NCI-H2196 (cell line): ENCODE data around the gene OPCML.

Source experiments
- DNase-seq: peaks from one replicate; lab custom pipeline; 2025; ENCODE audit not compliant: unreplicated experiment; lab: John Stamatoyannopoulos, UW

Gene OPCML

DNA sequence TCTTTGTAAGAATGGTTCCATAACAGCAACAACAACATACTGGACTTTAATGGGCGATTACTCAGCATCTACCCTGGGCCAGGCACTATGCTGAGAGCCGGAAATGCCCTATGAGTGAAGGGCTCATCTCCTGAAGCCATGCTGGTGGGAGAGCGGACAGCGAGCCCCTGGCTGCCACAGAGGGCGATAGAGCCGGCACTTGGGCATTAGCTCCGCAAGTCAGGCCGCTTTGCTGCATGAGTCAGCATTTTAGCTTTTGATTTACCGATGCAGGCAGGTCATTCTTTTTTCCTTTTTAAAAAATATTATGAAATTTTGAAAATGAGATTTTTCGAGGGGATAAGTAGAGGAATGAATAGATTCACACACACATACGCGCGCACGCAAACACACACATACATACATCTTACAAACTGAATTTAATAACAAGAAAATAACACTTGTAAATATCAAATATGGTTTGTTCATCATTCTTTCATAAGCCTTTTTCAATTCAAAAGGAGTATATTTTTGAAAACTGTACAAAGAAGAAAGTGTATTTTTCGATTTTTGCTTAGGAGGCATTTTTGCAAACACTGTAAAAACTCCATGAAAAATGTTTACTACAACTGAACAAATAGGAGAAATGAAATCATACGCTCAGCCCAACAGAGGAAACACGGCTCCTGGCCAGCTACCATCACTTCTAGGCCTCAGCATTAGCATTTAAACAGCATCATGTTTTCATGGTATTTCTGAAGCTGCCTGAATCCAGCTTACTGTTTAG lies 667.3 kb downstream of the OPCML start:
- DNase-seq, result no peak

DNA sequence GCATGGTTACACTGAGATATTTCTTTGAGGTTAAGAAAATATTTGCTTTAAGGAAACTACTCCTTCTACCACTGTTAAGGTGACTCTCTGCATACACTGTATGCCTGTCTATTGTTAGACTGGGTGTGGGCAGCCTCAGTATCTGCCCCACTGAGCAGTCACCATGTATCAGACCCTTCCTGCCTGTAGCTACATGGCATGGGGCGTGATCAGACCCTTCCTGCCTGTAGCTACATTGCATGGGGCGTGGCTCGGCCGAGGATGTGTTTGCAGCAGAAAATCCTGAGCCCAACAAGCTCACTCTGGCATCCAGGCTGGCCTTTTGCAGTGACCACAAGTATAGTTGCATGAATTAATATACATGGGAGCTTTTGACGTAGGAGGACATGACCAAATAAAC lies 669.4 kb downstream of the OPCML start:
- no peak for DNase-seq

DNA sequence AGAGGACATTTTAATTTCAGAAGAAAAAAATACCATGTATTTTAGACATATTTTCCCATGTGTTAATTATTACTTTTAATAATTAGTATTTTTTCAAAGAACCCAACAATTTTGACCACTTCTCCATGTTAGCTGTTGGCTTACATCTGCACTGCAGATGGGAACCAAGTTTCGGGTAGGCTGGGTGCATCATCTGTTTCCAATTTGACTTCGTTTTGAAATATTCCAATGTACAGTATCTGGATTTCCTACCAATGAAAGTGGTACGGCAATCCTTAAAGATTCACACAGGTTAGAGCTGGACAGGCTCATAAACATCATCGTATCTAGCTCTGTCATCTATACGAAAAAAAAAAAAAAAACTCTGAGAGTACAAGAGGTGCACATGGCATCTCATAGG lies 670.2 kb downstream of the OPCML start:
- DNase-seq, result no peak

DNA sequence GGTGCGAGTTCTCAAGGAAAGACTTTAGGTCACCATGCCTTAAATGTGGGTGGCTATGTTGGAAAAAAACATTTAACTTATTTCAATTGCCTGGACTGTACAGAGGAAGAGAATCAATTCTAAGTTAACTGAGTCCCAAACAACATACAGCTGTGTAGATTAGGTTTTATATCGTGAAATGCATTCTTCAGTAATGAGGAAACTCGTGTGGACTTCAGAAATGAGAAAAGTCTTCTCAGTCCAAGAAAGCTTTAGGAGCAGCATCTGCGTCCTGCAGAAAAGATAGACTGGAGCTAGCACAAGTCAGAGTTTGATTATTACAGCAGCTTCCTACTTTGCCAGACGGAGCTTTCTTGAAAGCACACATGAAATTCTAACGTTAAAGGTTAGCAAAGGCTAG lies 673.0 kb downstream of the OPCML start:
- no peak for DNase-seq

DNA sequence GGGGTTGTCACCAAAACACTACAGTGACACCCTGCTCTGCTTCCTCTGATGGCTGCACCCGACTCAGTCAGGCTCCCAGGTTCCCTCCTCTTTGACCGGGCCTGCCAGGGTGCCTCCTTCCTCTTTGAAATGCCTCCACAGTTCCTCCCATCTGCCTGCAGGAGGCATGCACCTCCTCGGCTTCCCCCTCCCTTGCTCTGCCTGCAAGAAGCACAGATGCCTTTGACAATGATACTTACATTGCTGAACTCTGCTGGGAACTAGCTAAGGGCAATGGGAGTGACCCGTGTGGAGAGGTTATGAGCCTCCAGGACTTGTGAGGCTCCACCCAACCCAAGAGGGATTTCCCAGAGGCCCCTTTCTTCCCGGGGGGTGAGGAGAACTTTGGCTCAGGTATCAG lies 674.1 kb downstream of the OPCML start:
- no peak for DNase-seq

DNA sequence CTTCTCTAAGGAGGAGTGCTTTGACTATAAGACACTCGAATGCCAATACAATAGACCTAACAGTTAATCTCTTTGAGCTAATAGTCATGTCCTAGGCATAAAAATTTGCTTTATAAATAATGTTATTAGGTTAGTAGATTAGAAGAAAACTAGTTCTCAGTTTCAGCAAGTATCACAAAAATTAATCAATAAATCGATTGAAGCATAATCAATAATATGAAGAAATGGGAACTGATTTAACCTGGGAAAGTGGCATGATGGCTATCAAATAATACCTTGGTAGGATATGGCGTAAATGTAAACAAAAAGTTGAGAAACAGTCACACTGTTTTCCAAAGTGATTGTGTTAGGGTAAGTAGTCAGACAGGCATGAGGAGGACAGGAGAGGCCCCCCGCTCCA lies 676.3 kb downstream of the OPCML start:
- DNase-seq, result no peak

DNA sequence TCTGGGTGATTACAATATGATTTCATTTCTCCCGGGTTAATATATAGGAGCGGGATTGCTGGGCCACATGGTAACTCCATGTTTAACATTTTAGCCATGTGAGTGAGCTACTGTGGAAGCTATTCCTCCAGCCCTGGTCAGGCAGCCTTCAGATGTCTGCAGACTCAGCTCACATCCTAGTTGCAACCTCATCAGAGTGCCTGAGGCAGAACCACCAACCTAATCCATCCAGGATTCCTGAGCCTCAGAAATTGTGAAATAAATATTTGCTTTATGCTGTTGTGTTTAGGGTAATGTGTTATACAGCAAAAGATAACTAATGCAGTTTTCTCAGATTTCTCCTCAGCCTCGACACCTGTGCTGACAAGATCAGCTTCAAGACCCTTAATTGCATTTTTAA lies 676.8 kb downstream of the OPCML start:
- DNase-seq, result no peak

DNA sequence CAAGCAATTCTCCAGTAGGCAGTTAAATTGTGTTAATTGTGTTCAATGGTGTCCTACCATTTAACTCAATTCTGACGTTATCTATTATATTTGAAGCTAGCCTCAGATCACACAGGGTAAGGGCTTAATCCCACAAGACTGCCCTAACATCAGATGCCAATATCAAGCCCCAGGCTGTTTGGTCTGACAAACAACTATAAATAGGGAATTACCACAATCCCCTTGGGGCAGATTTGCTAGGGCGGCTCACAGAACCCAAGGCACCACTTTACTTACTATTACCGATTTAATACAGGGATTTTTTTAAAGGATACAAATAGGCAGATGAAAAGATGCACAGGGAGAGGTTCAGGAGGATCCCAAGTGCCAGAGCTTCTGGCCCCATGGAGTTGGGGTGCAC lies 678.4 kb downstream of the OPCML start:
- DNase-seq, result no peak

DNA sequence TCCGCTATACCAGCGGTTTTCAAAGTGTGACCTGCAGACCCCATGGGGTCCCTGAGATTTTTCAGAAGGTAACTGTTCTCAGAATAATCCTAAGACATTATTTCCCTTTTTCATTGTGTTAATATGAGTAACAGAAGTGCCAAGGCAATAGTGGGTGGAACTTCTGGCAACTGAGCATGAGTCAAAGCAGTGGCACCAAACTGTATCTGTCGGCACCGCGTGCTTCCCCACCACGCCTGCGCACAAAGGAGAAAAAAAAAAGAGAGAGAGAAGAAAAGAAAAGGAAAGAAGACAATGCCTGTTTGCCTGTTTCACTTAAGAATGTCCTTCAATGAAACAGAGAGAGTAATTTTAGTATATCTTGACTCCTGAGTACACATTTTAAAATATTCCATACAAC lies 679.9 kb downstream of the OPCML start:
- no peak for DNase-seq

DNA sequence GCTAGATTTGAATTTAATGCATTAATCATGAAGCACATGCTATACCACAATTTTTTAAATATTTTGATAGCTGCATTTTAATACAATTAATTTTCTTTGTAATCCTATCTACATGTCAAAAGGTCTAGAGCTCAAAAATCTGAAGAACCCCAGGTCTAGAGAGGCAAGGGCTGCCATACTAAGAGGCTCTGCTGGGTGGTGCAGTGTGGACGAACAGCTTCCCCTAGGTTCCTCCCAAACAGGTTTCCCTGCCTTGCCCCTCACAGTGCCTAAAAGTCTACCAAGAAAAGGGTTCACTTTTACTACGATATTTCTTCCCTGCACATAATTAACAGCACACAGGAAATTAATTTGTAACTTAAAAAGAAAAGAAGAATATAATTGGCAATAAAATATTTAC lies 681.1 kb downstream of the OPCML start:
- no peak for DNase-seq

DNA sequence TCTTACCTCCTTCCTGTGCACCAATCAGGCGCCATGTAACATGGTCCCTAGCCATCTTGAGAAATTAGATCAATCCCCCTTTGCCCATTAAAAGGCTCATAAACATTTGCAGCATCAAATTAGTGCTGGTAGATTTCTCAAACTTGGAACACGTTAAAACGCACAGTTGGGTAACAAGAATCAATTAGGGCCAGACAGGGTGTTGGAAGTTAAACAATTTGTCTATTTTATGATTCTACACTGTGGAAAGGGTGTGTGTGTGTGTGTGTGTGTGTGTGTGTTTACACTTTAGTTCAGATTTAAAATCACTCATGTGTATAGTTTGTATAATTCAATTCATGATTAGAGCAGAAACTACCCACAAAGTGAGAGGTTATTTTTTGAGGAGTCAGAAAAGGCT lies 682.0 kb downstream of the OPCML start:
- no peak for DNase-seq

DNA sequence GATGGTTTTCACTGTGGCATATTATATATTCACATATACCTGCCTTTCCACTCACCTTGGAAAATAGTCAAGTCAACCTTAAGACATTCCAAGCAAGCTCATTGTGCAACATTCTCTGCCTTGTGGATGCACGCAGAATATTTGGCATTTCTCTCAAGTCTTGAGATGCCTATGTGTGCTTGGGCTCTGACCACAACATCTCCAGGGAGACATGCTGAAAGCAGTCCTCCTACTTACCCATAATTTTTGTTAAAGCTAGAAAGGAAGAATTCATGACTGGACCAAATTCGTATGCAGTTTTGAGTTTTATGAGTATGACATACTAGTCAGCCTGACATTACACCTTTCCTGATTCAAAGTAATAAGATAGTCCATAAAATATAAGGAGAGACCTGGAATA lies 684.0 kb downstream of the OPCML start:
- no peak for DNase-seq

DNA sequence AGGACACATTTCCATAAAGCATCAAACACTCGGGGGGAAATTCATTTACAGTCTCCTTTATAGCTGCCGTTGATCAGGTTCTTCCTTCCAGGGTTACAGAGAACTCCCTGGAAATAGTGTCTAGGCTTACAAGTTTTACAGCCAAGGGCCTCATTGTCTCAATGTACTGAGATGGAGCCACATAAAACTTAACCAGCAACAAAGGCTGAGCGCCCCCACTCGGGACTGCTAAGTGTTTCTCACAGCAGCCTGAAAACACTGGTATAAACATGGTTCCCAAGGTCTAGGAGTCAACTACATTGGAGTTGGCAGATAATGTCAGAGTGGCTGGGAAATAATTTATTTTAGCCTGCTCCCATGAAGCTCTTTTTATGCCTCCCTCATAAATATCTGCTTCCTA lies 686.2 kb downstream of the OPCML start:
- DNase-seq, result no peak

DNA sequence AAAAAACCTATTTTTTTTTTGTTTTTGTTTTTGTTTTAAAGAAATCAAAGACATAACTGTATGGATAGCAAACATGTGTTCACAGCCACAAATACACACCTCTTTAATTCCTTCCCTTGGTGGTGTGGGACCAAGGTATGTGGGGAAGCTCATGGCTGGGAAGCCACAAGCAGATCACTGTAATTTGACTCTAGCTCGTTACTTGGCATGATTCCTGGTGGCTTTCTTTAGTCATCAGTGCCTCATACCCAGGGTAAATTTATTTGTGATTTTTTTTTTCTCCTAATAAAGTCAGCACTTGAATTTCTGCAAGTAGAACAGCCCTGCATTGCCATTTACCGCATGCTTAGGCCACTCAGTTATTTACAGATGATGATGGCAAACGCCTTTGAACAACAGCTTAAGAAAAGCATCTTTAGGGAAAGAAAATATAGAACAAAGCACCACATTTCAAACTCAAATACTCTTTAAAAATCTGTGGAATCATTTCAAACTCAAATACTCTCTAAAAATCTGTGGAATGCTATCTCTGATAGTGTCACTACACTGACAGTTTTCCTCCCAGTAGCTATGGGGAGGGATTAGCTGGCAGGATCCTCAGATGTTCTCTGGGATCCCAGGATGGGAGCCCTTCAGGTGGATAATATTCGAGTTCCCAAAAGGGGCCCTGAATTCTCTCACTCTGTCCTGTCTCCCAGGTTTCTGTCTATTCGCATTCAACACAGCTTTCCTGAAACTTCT lies 687.2 kb downstream of the OPCML start:
- no peak for DNase-seq

DNA sequence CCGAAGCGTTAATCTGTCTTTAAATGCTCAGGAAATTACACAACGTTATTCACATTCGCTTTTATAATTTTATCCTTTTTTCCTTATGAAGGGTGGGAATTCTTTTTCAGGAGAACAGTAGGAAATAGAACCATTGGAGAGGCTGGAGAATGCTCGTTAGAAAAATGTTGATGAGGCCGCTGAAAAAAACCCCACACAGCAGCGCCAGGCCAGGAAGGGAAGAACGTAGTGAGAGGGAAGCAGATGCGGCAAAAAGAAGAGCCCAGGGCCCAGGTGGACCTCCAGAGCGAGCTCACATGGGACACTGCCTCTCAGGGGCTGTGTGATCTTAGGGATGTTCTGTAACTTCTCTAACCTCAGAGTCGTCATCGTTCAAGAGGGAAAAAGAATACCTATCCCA lies 691.6 kb downstream of the OPCML start:
- no peak for DNase-seq

DNA sequence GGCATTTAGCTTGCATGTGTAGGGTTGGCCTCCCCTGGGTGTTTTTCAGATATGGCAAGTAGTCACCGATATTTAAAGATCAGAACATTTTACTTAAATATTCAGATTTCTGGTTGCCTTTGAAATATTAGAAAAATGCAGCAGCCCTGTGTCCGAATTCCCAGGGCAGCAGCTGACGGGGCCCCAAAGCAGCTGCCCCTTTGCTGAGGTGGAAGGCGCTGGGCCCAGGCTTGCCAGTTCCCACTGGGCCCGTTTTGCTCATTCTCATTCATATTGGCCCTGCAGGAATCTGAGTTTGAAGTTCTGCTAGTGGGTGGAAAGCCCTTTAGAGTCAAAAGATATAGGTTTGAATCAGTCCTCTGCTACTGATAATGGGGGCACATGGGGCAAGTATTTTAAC lies 692.1 kb downstream of the OPCML start:
- DNase-seq, result no peak

DNA sequence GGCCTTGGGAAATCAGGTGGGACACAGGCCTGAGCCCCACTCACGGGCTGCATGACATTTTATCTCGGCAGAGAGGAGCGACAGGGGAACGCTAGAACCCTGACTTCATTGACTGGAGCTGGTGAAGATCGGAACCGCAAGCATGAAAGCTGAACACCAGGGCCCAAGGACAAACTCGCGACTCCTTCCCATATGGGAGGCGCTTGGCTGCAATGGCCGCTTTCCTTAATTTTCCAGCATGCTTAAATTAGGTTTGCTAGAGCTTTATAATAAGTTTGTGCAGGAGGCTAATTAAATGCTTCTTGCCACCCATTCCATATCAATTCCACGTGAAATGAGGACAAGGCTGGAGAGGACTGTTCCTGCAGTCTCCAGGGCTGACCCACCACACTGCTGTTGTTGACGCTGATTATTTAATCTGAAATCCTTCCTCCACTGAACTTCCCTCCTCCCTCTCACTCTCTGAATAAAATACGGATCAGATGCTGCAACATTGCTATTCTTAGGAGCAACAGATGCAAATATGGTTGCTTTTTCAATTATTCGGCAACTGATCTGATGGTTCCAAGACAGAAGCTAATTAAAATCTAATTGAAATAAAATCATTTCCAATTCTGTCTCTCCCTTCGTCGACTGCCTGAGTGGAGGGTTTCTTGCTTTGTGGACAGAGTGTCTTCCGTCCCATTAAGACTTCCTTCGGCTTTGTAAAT lies 692.9 kb downstream of the OPCML start:
- DNase-seq, result no peak

DNA sequence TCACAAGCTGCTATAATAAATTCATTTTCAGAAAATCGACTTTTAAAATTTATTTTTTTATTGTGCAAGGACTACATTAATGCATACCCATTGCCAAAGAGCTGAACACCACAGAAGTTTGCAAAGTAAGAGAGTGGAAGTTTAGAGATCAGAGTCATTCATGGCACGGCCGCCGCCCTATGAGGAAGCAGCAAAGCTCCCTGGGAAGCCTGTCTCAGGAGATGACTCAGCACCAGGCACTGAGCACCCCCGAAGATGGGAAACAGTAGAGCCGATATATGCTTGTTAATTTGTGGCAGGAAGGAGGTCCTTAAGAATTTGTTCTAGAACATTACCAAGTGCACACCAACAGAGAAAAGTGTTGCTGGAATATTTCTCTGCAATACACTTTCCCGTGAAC lies 693.7 kb downstream of the OPCML start:
- no peak for DNase-seq

DNA sequence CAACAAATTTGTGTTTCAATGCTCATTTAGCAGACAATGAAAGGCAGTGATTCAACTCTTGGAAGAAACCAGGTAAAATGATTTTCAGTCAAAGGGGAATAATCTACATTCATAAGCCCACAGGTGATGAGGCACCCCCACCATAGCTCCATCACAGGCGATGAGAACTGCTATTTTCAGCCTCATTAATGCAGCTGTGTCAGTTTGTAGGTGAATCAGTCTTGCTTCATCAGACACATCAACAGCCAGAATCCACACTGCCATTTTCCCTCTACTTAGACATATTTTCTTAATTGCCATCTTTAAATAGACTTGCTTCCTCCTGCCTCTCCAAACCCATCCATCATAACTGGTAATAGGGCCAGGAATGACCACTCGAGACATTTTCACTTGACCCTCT lies 701.0 kb downstream of the OPCML start:
- no peak for DNase-seq

DNA sequence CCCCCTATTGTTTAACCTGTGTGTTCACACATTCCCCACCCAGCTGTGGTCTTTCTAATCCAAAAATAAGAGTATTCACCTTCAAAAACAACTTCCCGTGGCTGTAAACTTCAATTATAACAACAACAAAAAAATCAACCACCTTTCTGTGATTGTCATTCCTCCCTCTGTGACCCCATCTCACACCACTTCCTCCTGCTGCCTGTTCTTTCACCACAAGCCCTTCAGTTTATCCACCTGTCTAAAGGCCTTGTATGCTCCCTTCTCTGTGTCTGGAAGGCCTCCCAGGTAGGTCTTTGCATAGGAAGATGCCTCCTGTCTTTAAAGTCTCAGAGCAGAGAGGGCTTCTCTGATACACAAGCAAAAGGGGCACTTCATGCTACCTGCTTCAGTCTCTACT lies 707.7 kb downstream of the OPCML start:
- no peak for DNase-seq

DNA sequence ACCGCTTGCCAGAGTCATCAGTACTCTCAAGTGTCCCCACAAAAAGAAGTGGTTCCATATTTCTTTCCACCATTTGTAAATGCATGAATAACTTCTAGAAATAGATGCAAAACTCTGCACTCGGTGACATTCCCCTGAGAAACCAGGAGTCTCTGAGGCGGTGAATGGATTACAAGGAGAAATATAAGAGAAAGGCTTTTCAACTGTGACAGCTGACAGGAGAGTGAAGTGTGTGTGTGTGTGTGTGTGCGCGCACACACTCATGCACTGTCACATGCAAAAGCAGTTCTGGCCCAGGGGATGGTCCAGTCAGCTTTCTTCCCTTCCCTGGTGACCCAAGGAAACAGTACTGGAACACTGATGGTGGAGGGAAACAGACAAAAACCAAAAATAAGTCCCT lies 710.0 kb downstream of the OPCML start:
- DNase-seq, result no peak

DNA sequence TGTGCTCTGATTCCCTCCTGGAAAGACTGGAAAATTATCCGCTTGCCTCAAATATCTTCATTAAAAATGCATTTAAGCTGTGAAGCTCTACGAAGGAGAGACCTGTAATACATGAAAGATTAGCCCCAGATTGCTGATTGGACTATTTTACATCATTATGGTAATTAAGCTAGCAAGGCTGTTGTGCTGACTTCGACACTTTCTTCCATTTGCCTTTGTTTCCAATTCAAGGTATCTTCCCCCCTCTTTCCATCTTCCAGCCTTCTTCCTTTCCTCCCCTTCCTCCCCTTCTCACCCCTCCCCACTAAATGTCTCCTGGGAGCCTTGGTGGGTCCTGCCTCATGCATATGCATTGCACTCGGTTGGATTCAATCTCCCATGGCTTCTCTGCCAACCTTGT lies 710.8 kb downstream of the OPCML start:
- DNase-seq, result no peak
